Testis (tissue), 2 donors: Measurements from ENCODE around the gene CERS5.

Source experiments
- POLR2A ChIP-seq: fragments of 450-650 bp; IDR thresholded peaks from one replicate; pipeline ENCODE4 v1.6.1; 2017; ENCODE audit warnings: antibody characterized with exemption, mild to moderate bottlenecking, moderate library complexity
- TF ChIP-seq, protein P1 (sequence below), 3 experiments: fragments of 450-650 bp in 2 of 3; fragments of 200-600 bp in 1 of 3; sonication (generic) in 1 of 3; IDR thresholded peaks; one replicate each; pipeline ENCODE4 v1.5.1; 2016 to 2019; ENCODE audit warnings: antibody characterized with exemption in 3 of 3, mild to moderate bottlenecking in 2 of 3, moderate library complexity in 1 of 3

- TF ChIP-seq, protein P1, sequence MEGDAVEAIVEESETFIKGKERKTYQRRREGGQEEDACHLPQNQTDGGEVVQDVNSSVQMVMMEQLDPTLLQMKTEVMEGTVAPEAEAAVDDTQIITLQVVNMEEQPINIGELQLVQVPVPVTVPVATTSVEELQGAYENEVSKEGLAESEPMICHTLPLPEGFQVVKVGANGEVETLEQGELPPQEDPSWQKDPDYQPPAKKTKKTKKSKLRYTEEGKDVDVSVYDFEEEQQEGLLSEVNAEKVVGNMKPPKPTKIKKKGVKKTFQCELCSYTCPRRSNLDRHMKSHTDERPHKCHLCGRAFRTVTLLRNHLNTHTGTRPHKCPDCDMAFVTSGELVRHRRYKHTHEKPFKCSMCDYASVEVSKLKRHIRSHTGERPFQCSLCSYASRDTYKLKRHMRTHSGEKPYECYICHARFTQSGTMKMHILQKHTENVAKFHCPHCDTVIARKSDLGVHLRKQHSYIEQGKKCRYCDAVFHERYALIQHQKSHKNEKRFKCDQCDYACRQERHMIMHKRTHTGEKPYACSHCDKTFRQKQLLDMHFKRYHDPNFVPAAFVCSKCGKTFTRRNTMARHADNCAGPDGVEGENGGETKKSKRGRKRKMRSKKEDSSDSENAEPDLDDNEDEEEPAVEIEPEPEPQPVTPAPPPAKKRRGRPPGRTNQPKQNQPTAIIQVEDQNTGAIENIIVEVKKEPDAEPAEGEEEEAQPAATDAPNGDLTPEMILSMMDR (IDR thresholded peaks at IDR 0.05), result no peak
- no peak for TF ChIP-seq POLR2A
Measured at GRCh38 chr12:50196537-50196936, 29.4 kb upstream of the CERS5 start.
